Measurements from ENCODE around the gene ECM2. TPM values are rescaled to one million over a fixed set of nuclear protein-coding genes. Genes with fewer than 3 reads are reported as not detected.

The ECM2 gene
- total and polyA plus RNA-seq, 2 of the 8 experiments (the other 6 are each of a cell fraction or from before 2014, with no cell fraction given), result not detected

DNA sequence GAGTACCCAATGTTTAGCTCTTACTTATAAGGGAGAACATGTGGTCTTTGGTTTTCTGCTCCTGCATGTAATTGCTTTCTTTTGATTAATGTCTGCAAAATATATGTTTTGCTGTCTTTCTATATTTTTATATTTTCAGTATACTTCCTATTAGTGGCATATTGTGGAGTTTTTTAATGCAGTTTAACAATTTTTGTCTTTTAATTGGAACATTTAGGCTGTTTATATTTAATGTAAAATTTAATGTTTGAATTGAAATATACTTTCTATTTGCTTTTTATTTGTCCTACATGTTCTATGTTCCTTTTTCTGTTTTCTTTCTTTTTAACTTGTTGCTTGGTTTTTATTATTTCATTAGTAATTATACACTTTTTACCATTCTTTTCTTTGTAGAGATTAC, 4.9 kb downstream of the ECM2 start:
- Histone ChIP-seq H4K91ac (replicated peaks; ENCODE audit: insufficient read length, low read length) (no peak overlapping the region), H2AK5ac (ENCODE audit: low read depth, low read length) (no peak overlapping the region), H3K56ac (replicated peaks; ENCODE audit: insufficient read length, low read depth, low read length) (no peak overlapping the region), H3K4me3 (ENCODE audit: extremely low read depth in 1 of 4, insufficient read depth in 2 of 4, low read depth in 3 of 4, low read length in 4 of 4) (no peak overlapping the region), H2BK5ac (ENCODE audit: low read depth, low read length) (no peak overlapping the region), H3K18ac (ENCODE audit: extremely low read depth, low read length) (no peak overlapping the region), H4K20me1 (replicated peaks in 1 of 2; ENCODE audit: control insufficient read depth in 1 of 2, insufficient read depth in 2 of 2, low read length in 2 of 2) (no peaks in the 10 kb centered on the region), H2BK20ac (ENCODE audit: low read length) (no peak overlapping the region), H2BK15ac (ENCODE audit: low read length) (no peak overlapping the region), H4K5ac (ENCODE audit: insufficient read length, low read depth, low read length) (no peak overlapping the region), H3K23me2 (ENCODE audit: low read depth, low read length) (no peaks in the 10 kb centered on the region), H3K4me2 (ENCODE audit: insufficient read depth in 1 of 2, low read depth in 2 of 2, low read length in 2 of 2) (no peak overlapping the region), H3K79me2 (ENCODE audit: control insufficient read depth in 1 of 2, insufficient read depth in 2 of 2, low read length in 2 of 2) (no peaks in the 10 kb centered on the region), H2BK120ac (replicated peaks; ENCODE audit: low read depth, low read length) (no peak overlapping the region), H2AFZ (ENCODE audit: low read length) (no peak overlapping the region), H3K27ac (ENCODE audit: low read depth, low read length) (no peak overlapping the region), H3K9ac (replicated peaks in 1 of 4; ENCODE audit: extremely low read depth in 1 of 4, low read depth in 3 of 4, low read length in 3 of 4) (no peak overlapping the region), H4K8ac (ENCODE audit: extremely low read depth, insufficient read depth, low read length) (no peak overlapping the region), H3K36me3 (ENCODE audit: control insufficient read depth in 2 of 4, insufficient read depth in 4 of 4, low read length in 3 of 4) (no peaks in the 10 kb centered on the region), H2BK12ac (ENCODE audit: low read depth, low read length) (no peak overlapping the region), H3K4me1 (replicated peaks in 1 of 4; ENCODE audit: control insufficient read depth in 3 of 4, insufficient read depth in 4 of 4, low read length in 3 of 4) (no peaks in the 10 kb centered on the region), H3K14ac (ENCODE audit: insufficient read length) (no peak overlapping the region), H3K79me1 (ENCODE audit: low read depth, low read length) (no peaks in the 10 kb centered on the region), H3K23ac (ENCODE audit: insufficient read length) (no peak overlapping the region), H3K4ac (replicated peaks; ENCODE audit: insufficient read length, low read depth, low read length) (no peak overlapping the region), H3K27me3 (replicated peaks in 1 of 4; ENCODE audit: control insufficient read depth in 3 of 4, extremely low read depth in 1 of 4, insufficient read depth in 3 of 4, low read length in 3 of 4) (no peaks in the 10 kb centered on the region), H3K9me3 (ENCODE audit: insufficient read depth in 2 of 2, low read depth in 1 of 2, low read length in 1 of 2) (no peaks in the 10 kb centered on the region)
- no peak for DNase-seq (ENCODE audit: low read depth in 1 of 2, low spot score in 2 of 2)
- no peak for FAIRE-seq
- ChIA-PET POLR2A (ENCODE audit: partially characterized antibody) (no interaction called here), CTCF (ENCODE audit: partially characterized antibody) (no interaction called here)
- TF ChIP-seq SIRT6 (IDR thresholded peaks at IDR 0.05; ENCODE audit: low read length), result no peak
- no peak for TF ChIP-seq EZH2 (IDR thresholded peaks at IDR 0.05; ENCODE audit: low read depth, low read length, severe bottlenecking)
- TF ChIP-seq CBX8 (IDR thresholded peaks at IDR 0.05; ENCODE audit: borderline replicate concordance, low read depth, low read length), result no peak
- no peak for TF ChIP-seq SP1 (IDR thresholded peaks at IDR 0.05; ENCODE audit: low read depth, low read length)
- TF ChIP-seq SP2 (IDR thresholded peaks at IDR 0.05; ENCODE audit: low read length), result no peak
- TF ChIP-seq EP300 (IDR thresholded peaks at IDR 0.05; ENCODE audit: borderline replicate concordance in 1 of 2, low read depth in 2 of 2, low read length in 2 of 2), result no peak
- no peak for TF ChIP-seq POLR2AphosphoS5 (IDR thresholded peaks at IDR 0.05; ENCODE audit: low read depth, low read length)
- no peak for TF ChIP-seq SRF (IDR thresholded peaks at IDR 0.05; ENCODE audit: low read depth, low read length)
- TF ChIP-seq CHD2 (IDR thresholded peaks at IDR 0.05; ENCODE audit: low read length), result no peak
- no peak for TF ChIP-seq HDAC2 (IDR thresholded peaks at IDR 0.05; ENCODE audit: borderline replicate concordance in 1 of 2, low read depth in 2 of 2, low read length in 2 of 2)
- TF ChIP-seq NANOG (IDR thresholded peaks at IDR 0.05; ENCODE audit: insufficient read depth, low read depth, low read length, poor library complexity, severe bottlenecking), result no peak
- no peak for TF ChIP-seq TAF7 (optimal IDR thresholded peaks at IDR 0.05; ENCODE audit: borderline replicate concordance, low read depth, low read length)
- no peak for TF ChIP-seq RFX5 (IDR thresholded peaks at IDR 0.05; ENCODE audit: borderline replicate concordance, low read depth, low read length)
- no peak for TF ChIP-seq SUZ12 (IDR thresholded peaks at IDR 0.05; ENCODE audit: low read length)
